Gastrocnemius medialis (tissue), 4 donors: ENCODE measurements around the gene GPR45. TPM values are rescaled to one million over a fixed set of nuclear protein-coding genes. Genes with fewer than 3 reads are reported as not detected.

Experiments
- ATAC-seq, 2 donors: fragments of 150-250 bp; one replicate each; pipeline ENCODE4 v1.9.1; 2016
- DNase-seq, 2 donors: peaks; one replicate each; pipeline ENCODE4 v3.0.0-alpha.2; 2019
- H3K27ac ChIP-seq, 4 donors: fragments of 200-600 bp; sonication (generic); 1 replicate in 1 of 4; 2 replicates in 3 of 4; pipeline ENCODE4 v1.5.1; 2016 to 2018; ENCODE audit warnings: mild to moderate bottlenecking in 2 of 4, moderate library complexity in 1 of 4
- H3K27me3 ChIP-seq, 3 donors: fragments of 200-600 bp; sonication (generic) in 2 of 3; 1 replicate in 1 of 3; 2 replicates in 2 of 3; pipeline versions ENCODE4 v1.5.1 to v1.6.0; 2016 to 2019; ENCODE audit warnings: mild to moderate bottlenecking in 1 of 3, moderate library complexity in 1 of 3
- H3K36me3 ChIP-seq, 2 donors: fragments of 200-600 bp; sonication (generic) in 1 of 2; one replicate each; pipeline ENCODE4 v1.5.1; 2017 to 2018
- H3K4me1 ChIP-seq, 2 donors: fragments of 200-600 bp; sonication (generic) in 1 of 2; one replicate each; pipeline ENCODE4 v1.5.1; 2016 to 2017; ENCODE audit warnings: mild to moderate bottlenecking in 2 of 2
- H3K4me3 ChIP-seq, 4 donors: fragments of 200-600 bp; sonication (generic) in 3 of 4; 1 replicate in 1 of 4; 2 replicates in 3 of 4; pipeline ENCODE4 v1.5.1; 2016 to 2019; ENCODE audit warnings: mild to moderate bottlenecking in 2 of 4
- H3K9me3 ChIP-seq, 3 donors: fragments of 200-600 bp; sonication (generic) in 2 of 3; 1 replicate in 1 of 3; 2 replicates in 2 of 3; pipeline ENCODE4 v1.5.1; 2016 to 2019
- CTCF ChIP-seq, 5 experiments: fragments of 450-650 bp in 3 of 5; fragments of 200-600 bp in 2 of 5; sonication (generic) in 2 of 5; IDR thresholded peaks in 4 of 5; conservative IDR thresholded peaks in 1 of 5; 1 replicate in 4 of 5; 2 replicates in 1 of 5; pipeline ENCODE4 v1.5.1; 2016 to 2019; ENCODE audit warnings: antibody characterized with exemption in 5 of 5, mild to moderate bottlenecking in 3 of 5, moderate library complexity in 3 of 5
- POLR2A ChIP-seq, 2 donors: fragments of 450-650 bp; IDR thresholded peaks; one replicate each; pipeline ENCODE4 v1.6.1; 2017; ENCODE audit warnings: antibody characterized with exemption in 2 of 2, mild to moderate bottlenecking in 2 of 2, moderate library complexity in 2 of 2
- in situ Hi-C, 4 donors: fragments of 200-750 bp; cut with MboI; loops; one replicate each; pipeline versions ENCODE4 v1.15.0 to v1.8.0; 2017; ENCODE audit warnings: low sequenced_read_pairs in 4 of 4
- intact Hi-C: fragments of 100-400 bp; cut with DNase I; formaldehyde crosslinking; loops from one replicate; pipeline ENCODE4 v1.15.1; 2023; ENCODE audit warnings: low total_unique reads
- total RNA-seq, 4 donors: library from RNA; depleted of rRNA; stranded (reverse); fragments of >200 nt; gene quantifications; one replicate each; pipeline versions ENCODE4 v1.1.0 to v1.2.3, GENCODE V29; 2016

GPR45 gene
- not detected for total RNA-seq

- H3K27ac ChIP-seq, result no peak within 1 kb of the TSS
- no peaks in the 10 kb centered on the region for H3K27me3 ChIP-seq
- no peak within 1 kb of the TSS for H3K4me3 ChIP-seq
- no peaks in the 10 kb centered on the region for H3K36me3 ChIP-seq
- DNase-seq, result no peak
- H3K9me3 ChIP-seq, result no peaks in the 10 kb centered on the region
- intact Hi-C loops (no loop called here), in situ Hi-C loops (loop anchor here in 2 of 4 donors (5.0 kb wide), 1 partner anchor 129 kb away; no protein-coding TSS in a partner anchor)
- no peaks in the 10 kb centered on the region for H3K4me1 ChIP-seq
- TF ChIP-seq POLR2A (IDR thresholded peaks at IDR 0.05) (no peak), CTCF (IDR thresholded peaks at IDR 0.05 in 4 of 5, conservative IDR thresholded peaks at IDR 0.05 in 1 of 5) (no peak)
- ATAC-seq, result no peak
Observed at GRCh38 chr2:105241443-105241842, at the start of gene GPR45. GPR45 (plus strand) TSS chr2:105241743; CDS start chr2:105241859, 116 bp downstream.

GRCh38 chr2:105194022-105194675 is 47.4 kb upstream of the GPR45 start:
- H3K27me3 ChIP-seq, result no peaks in the 10 kb centered on the region

GRCh38 chr2:105196651-105197050 is 44.9 kb upstream of the GPR45 start:
- Histone ChIP-seq H3K36me3 (no peaks in the 10 kb centered on the region), H3K27me3 (no peaks in the 10 kb centered on the region), H3K4me1 (no peaks in the 10 kb centered on the region), H3K27ac (no peak overlapping the region), H3K9me3 (no peaks in the 10 kb centered on the region), H3K4me3 (no peak overlapping the region)
- intact Hi-C loops (no loop called here), in situ Hi-C loops (no loop called here)
- DNase-seq (no peak), ATAC-seq (no peak)
- TF ChIP-seq POLR2A (IDR thresholded peaks at IDR 0.05) (no peak), CTCF (IDR thresholded peaks at IDR 0.05 in 4 of 5, conservative IDR thresholded peaks at IDR 0.05 in 1 of 5) (no peak)

More at GRCh38 chr2:105194022-105194675, 47.4 kb upstream of the GPR45 start:
- Histone ChIP-seq H3K27ac (no peak overlapping the region), H3K4me3 (no peak overlapping the region), H3K4me1 (no peaks in the 10 kb centered on the region), H3K36me3 (no peaks in the 10 kb centered on the region), H3K9me3 (no peaks in the 10 kb centered on the region)
- ATAC-seq, result no peak
- no peak for TF ChIP-seq CTCF (IDR thresholded peaks at IDR 0.05 in 4 of 5, conservative IDR thresholded peaks at IDR 0.05 in 1 of 5)
- TF ChIP-seq POLR2A (IDR thresholded peaks at IDR 0.05), result no peak
- intact Hi-C loops, result no loop called here
- in situ Hi-C loops, result no loop called here
- DNase-seq, result no peak

GRCh38 chr2:105215586-105216192 is 25.9 kb upstream of the GPR45 start:
- Histone ChIP-seq H3K36me3 (no peaks in the 10 kb centered on the region), H3K4me3 (no peak overlapping the region), H3K27ac (no peak overlapping the region), H3K27me3 (no peaks in the 10 kb centered on the region), H3K9me3 (no peaks in the 10 kb centered on the region), H3K4me1 (no peaks in the 10 kb centered on the region)
- in situ Hi-C loops (no loop called here), intact Hi-C loops (no loop called here)
- ATAC-seq, result no peak
- no peak for DNase-seq
- TF ChIP-seq CTCF (IDR thresholded peaks at IDR 0.05 in 4 of 5, conservative IDR thresholded peaks at IDR 0.05 in 1 of 5) (no peak), POLR2A (IDR thresholded peaks at IDR 0.05) (no peak)
